Omental fat pad (tissue), 4 donors: ENCODE results near the gene NFIA. TPM values are rescaled to one million over a fixed set of nuclear protein-coding genes. Genes with fewer than 3 reads are reported as not detected.
"Not testable (repeated sequence)": the region's sequence is repeated elsewhere in the genome, so short reads cannot be mapped to it uniquely, and the experiment has no call there.

Experiments
- ATAC-seq: fragments of 150-250 bp; one replicate; pipeline ENCODE4 v1.9.1; 2016; ENCODE audit warnings: mild to moderate bottlenecking, moderate library complexity; ENCODE audit not compliant: low FRiP score
- DNase-seq: peaks from one replicate; pipeline ENCODE4 v3.0.0-alpha.2; 2019; ENCODE audit warnings: low spot score
- total RNA-seq, 4 donors: library from RNA; depleted of rRNA; stranded (reverse); fragments of >200 nt; gene quantifications; one replicate each; pipeline ENCODE4 v1.1.0, GENCODE V29; 2016
- TF ChIP-seq, protein P1 (sequence below), 3 donors: fragments of 450-650 bp; IDR thresholded peaks; one replicate each; pipeline ENCODE4 v1.5.1; 2016 to 2017; ENCODE audit warnings: antibody characterized with exemption in 3 of 3, mild to moderate bottlenecking in 3 of 3, moderate library complexity in 2 of 3

Gene NFIA
- total RNA-seq, 4 donors from 2014 or later: 61.1 to 159 (median 77.5) TPM

DNA sequence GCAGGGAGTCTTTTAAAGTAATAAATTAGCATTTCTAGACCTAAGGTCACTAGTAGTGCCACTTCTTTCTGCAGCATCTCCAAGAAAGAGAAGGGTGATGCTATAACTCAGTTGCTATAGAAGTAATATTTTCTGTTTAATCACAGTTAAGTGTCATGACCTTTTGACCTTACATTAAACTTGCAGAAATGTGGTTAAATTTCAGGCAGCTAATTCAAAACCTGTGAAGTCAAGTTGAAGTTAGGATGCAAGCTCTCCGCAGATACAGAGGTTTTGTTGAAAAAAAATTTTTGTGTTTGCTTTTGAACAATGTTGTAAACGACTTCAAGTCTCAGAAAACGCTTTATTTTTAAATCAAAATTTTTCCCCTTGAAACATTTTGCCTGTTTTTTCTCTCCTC is 193.9 kb downstream of the NFIA start:
- DNase-seq: no peak
- TF ChIP-seq, protein P1, sequence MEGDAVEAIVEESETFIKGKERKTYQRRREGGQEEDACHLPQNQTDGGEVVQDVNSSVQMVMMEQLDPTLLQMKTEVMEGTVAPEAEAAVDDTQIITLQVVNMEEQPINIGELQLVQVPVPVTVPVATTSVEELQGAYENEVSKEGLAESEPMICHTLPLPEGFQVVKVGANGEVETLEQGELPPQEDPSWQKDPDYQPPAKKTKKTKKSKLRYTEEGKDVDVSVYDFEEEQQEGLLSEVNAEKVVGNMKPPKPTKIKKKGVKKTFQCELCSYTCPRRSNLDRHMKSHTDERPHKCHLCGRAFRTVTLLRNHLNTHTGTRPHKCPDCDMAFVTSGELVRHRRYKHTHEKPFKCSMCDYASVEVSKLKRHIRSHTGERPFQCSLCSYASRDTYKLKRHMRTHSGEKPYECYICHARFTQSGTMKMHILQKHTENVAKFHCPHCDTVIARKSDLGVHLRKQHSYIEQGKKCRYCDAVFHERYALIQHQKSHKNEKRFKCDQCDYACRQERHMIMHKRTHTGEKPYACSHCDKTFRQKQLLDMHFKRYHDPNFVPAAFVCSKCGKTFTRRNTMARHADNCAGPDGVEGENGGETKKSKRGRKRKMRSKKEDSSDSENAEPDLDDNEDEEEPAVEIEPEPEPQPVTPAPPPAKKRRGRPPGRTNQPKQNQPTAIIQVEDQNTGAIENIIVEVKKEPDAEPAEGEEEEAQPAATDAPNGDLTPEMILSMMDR (IDR thresholded peaks at IDR 0.05): no peak
- no peak for ATAC-seq

DNA sequence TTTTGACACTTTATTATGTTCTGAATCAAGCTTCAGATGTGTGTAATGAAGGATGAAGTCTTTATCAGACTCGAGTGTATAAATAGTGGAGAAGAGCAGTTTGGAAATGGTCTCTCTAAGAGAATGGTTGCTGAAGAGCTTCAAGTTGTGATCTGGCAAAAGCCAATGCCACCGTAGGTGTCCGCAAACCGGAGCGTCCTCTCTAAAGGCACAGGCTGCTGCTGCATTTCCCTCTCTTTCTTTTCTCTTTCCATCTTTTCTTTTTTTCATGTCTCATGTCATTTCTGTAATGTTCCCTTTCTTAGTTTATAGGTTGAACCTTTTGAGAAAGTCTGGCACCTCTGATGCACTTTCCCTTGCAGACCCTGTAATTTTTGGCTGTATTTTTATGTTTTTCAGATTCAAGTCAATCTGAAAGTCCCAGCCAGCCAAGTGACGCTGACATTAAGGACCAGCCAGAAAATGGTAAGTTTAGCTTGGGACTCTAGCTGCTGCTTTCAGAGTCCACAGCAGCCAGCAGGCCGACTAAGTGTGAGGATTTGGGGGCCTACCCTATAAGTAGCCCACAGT is 194.8 kb downstream of the NFIA start:
- TF ChIP-seq, protein P1 (IDR thresholded peaks at IDR 0.05): no peak
- ATAC-seq: no peak
- no peak for DNase-seq

DNA sequence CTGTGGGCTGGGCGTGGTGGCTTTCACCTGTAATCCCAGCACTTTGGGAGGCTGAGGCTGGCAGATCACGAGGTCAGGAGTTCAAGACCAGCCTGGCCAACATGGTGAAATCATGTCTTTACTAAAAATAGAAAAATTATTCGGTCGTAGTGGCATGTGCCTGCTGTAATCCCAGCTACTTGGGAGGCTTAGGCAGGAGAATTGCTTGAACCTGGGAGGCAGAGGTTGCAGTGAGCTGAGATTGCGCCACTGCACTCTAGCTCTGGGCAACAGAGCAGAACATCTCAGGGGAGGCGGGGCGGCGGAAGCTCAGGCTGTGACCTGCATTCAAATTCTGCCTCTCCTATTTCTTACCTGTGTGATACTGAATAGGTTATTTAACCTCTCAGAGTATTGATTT is 196.1 kb downstream of the NFIA start:
- DNase-seq, ATAC-seq: not testable (repeated sequence)

DNA sequence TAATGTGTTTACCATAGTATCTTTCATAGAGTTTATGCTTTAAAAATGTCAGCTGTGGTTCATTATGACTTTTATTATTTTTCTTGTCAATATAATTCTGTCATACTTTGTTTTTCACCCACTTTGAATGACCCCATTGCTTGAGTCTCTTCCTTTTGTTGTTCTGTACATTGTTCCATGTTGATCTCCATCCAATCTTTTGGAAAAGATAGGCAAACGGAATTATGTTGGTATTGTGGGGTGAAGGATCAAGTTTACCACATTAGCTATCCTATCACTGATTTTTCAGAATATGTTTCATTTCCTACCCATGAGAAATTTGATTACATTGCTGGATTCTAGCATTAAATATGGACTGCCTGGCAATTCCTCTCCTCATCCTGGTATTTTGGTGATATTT is 196.6 kb downstream of the NFIA start:
- TF ChIP-seq, protein P1 (IDR thresholded peaks at IDR 0.05): no peak
- no peak for ATAC-seq
- DNase-seq: no peak

DNA sequence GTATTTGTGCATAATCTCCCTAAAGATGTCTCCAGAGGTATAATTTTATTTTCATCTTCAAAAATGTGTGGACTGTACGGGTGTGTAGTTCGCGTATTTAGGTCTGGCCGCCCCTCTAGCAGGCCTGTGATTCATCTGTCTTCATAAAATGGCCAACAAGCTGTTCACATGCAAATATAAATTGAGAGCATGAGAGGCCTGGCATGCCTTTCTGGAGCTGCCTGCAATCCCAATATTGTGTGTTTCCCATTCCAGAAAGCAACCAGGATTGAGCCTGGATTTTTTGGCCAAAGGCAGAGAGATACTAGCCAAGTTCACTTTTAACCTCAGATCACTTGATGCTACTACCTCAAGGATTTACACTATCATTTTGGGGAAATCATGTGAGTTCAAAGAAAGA is 197.2 kb downstream of the NFIA start:
- TF ChIP-seq, protein P1 (IDR thresholded peaks at IDR 0.05): no peak
- ATAC-seq: no peak
- no peak for DNase-seq

DNA sequence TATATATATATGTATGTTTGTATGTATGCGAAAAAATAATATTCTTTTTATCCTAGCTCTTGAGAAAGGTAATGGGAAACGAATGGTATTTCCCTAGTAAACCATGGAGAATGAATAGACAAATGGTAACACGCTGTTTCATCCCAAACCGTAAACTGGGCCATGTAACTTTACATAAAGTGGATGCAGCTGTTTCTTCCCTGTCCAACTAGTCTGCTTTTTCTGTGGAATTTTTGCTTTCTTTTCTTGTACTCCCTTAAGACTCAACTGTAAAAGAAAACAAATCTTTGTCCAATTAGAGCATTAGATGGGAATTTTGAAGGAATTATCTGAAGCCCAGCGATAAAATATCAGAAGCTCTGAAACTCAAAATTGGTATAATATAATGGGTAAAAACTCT is 198.1 kb downstream of the NFIA start:
- TF ChIP-seq, protein P1 (IDR thresholded peaks at IDR 0.05): no peak
- no peak for ATAC-seq
- DNase-seq: no peak

DNA sequence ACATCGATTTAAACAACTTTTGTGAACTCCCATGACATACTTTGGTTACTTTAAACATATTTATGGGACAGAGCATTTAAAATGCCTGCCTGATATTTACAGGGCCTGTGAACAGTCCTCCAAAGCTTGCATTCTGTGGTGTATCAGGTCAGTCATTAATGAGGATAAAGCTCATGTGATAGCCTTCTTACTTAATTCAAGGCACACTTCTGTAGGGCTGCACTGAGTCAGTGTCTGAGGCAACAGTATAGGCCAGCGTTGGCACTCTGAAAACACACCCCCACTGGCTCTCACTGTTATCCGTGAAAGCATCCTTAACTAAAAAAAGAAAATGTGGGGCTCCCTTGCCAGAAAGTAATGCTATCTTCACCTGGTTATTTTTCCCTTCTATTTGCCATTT is 200.0 kb downstream of the NFIA start:
- ATAC-seq (no peak), DNase-seq (no peak)
- TF ChIP-seq, protein P1 (IDR thresholded peaks at IDR 0.05): no peak
